ENCODE results near the gene TRAIP. TPM values are rescaled to one million over a fixed set of nuclear protein-coding genes. Genes with fewer than 3 reads are reported as not detected.
"Not testable (repeated sequence)": the region's sequence is repeated elsewhere in the genome, so short reads cannot be mapped to it uniquely, and the experiment has no call there.

TRAIP gene
- polyA plus RNA-seq, 3 donors = 8.4 to 9.8 (median 8.8) TPM

DNA sequence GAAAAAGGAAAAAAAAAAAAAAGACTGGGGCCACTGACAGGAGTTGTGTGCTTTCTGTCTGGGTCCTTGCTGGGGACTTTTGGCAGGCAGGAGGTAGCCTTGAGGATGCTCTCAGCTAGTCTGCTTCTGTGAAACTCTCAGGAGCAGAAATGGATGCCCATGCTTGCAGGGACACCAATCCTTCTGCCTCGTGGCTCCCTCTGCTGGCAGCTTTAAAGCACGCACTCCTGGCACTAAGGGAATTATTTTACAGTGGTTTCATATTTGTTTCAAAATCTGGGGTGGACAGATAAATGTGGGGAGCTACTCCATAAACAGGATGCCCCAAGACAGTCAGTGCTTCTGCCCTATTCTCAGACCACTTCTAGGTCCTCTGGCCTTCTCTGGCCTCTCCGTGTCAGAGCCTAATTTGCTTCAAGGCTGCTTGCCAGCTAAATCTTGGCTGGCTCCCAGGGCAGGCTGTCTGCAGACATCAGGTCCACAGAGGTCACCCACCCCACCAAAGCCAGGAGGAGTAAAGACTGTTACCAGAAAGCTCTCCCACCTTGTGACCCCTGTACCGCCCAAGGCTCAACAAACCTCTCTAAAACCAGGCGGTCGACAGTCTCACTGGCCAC lies 17.1 kb downstream of the TRAIP start:
- peak; percentile 48 to 65 (median 62) for DNase-seq (ENCODE audit: low read depth in 3 of 3, low spot score in 2 of 3)

DNA sequence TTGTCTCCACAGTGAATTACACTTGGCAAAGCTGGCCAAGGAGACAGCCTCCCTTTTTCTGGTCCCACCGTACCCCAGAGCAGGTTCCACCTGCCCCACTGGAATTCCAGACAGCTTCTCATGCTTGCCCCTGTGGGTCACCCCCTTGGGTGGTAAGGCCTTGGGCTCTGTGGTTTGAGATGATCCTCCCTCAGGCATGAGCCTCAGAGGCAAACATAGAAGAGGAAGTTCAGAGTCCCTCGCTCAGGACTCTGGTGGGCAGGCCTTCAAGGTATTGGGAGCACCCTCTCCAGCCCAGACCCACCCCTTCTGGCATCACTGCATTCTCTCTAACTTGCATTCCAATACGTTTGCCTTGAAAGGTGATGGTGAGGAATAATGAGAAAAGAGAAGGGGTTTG lies 25.0 kb downstream of the TRAIP start:
- DNase-seq (ENCODE audit: low read depth in 3 of 3, low spot score in 2 of 3) = no peak

DNA sequence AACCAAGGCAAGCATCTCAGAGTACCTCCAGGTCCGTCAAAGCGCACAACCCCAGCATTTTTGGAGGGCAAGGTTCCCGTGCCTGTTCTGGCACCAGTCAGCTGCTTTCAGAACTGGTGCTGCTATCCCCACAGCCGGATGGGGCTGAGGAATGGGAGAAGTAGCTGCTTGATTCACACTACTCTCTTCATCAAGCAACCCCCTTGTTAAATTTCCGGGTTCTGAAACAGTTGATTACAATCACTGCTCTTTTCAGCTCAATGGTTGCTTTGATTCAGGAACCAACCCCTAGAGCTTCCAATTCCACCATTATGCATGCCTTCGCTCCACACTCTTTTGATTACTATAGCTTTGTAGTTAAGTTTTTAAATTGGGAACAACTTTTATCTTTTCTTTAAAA lies 30.3 kb downstream of the TRAIP start:
- DNase-seq (ENCODE audit: low read depth in 3 of 3, low spot score in 2 of 3) = no peak

DNA sequence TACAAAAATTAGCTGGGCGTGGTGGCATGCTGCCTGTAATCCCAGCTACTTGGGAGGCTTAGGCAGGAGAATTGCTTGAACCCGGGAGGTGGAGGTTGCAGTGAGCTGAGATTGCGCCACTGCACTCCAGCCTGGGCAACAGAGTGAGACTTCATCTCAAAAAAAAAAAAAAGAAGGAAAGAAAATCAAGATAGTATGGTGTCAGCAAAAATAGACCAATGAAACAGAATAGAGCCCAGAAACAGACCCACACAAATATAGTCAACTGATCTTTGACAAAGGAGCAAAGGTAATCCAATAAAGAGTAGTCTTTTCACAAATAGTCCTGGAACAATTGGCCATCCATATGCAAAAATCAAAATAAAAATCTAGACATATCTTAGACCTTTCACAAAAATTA lies 33.2 kb downstream of the TRAIP start:
- DNase-seq (ENCODE audit: low read depth in 3 of 3, low spot score in 2 of 3) = not testable (repeated sequence)

DNA sequence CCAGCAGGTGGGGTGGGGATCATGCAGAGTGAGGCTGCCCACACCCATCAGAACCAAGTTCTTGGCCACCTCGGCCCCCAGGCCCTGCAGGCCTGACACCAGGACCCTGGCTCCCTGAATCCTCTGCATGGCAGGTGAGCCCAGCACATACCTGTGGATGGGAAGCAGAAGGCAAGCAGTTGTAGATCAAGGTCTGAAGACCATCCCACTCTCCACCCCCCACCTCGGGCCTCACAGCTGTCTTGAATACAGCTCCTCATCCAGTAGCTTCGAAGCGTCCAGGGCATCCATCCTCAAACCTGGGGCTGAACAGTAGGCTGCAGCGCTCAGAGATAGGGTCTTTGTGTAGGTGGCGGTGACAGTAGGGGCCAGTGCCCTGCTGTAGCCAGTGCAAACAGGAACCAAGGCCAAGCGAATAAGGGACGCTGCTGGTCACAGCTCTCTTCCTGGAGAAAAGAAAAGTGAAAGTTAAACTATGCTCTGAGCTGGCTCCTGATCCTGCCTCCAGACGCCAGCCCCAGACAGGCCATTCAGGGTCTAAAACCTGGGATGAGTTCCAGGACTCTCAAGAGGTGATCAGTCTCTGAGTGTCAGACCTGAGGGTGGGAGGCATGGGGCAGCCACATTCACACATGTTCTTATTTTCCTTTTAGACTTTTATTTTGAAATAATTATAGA lies 42.7 kb downstream of the TRAIP start, which contains the start of gene UBA7:
TSS of gene UBA7 (minus strand) at position 457 of the 678 bp plus-strand sequence. CDS start at position 291, 166 bp downstream.
- DNase-seq (ENCODE audit: low read depth in 3 of 3, low spot score in 2 of 3) = no peak

DNA sequence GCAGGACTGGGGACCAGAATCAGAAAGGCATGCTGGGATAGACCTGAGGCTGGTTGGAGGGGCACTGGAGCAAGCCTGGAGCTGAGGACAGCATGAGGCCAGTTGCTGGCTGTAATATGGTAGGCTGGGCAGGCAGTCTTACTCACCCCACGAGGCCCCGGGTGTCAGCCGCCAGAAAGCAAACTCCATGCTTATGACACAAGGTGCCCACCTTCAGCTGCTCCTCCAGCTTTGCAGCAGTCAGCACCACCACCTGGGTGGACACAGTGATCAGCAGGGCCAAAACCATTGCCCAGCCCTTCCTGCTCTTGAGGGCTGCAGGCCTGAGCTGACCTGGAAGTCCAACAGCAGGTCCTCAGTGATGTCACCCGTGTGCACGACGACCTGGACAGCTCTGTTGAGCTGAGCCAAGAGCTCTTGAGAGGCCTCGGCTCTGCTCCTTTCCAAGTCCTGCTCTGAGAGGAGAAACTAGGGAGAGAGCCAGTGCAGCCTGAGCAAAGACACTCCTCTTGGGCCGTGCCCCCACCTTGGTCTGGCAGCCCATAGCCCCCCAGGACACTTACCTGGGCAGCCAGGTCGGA lies 43.4 kb downstream of the TRAIP start:
- no peak for DNase-seq (ENCODE audit: low read depth in 3 of 3, low spot score in 2 of 3)

DNA sequence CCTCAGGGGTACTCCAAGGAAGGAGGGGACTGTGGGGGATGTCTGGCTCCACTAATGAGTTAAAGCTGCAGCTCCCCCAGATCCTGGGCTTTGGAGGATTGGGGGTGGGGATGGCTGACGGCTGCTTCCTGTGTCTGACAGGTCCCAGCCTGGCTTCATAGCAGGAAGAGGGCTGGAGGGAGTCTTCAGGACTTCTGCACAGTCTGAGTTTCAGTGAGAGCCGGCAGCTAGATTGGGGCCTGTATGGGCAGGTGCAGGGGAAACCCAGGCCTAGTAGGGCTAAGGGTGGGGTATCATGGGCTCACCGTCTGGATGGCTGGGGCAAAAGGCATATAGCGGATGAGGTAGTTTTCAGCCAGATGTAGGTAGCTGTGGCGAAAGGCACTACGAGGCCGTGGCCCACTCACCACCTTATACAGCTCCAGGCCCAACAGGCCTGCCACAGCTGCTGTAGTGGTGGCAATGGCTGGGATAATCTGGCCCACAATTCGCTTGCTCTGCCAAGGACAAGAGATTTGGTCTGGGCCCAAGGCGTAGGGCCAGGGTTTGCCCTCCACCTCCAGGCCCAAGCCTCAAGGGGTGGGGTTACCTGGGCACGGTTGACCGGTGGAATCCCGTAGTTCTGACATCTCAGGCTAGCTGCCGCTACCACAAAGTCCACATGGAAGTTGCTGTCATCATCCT lies 48.8 kb downstream of the TRAIP start:
- DNase-seq (ENCODE audit: low read depth in 3 of 3, low spot score in 2 of 3) = peak in 1 of 3 donors; percentile 45

DNA sequence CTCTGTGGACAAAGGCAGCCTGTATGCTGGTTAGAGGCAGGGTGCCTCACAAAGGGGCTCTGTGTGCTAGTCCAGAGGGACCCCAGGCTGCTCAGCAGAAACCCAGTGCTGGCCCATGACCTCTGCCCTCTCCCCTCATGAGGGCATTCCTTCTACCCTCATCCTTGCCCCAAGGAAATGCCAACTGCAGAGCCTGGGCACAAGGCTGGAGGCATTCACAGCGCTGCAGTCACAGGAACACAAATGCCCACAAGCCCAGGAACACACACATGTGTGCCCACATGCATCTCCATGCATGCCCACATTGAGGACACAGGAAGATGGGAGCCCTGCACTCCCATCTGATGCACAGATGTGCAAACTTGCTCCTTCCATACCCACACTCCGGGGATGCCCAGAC lies 49.5 kb downstream of the TRAIP start:
- no peak for DNase-seq (ENCODE audit: low read depth in 3 of 3, low spot score in 2 of 3)

DNA sequence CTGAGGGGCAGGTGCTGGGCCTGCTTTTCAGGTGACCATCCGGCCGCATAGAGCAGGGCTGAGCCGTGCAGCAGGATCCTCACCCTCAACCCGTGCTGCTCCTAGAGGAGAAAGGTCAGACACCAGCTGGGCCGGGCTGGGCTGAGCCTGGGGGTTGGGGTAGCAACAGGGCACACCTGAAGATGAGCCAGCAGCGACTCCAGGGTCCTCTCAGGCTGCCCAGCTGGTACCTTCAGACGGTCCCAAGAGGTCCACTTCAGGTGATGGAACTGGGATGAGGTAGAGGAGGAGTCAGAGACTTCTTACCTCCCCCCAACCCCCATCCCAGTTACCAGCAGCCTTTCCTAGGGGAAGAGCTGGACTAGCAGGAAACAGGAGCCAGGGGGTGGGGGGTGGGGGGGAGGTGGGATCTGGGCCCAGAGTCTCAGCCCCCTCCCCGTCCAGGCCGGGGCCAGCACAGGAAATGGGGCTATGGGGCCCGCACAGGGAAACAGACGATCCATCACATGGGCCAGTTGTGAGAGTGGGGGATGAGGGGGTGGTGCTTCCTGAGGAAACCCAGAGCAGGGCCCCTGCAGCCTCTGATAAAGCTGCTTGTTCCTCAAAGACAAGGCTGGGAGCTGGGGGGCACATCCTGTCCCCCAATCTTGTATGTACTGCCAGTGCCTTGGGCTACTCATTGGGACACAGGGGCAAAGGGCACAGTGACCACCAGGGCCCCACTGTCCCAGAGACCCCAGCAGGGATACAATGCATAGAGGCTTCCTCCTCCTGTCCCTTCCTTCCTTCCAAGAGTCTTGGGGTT lies 50.3 kb downstream of the TRAIP start:
- peak in 2 of 3 donors; percentile 74 to 77 for DNase-seq (ENCODE audit: low read depth in 3 of 3, low spot score in 2 of 3)

DNA sequence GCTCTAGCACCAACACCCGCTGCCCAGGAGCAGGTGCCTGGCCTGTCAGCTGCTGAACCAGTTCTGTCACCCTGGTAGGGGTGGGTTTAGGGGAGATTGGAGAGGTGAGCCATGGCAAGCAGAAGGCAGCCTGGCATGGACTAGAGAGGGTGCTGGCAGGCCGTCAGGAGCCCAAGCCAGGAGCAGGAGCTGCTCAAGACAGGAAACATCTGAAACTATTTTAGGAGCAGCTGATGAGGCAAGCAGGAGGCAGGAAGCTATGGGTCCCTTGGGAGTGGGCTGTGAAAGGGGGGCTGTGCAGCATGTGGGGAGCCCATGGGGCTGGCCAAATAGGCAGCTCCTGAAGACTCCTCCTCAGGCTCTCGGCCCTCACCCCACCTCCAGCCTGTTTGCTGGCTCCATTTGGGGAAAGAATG lies 51.0 kb downstream of the TRAIP start:
- DNase-seq (ENCODE audit: low read depth in 3 of 3, low spot score in 2 of 3) = peak in 2 of 3 donors; percentile 65 to 75

DNA sequence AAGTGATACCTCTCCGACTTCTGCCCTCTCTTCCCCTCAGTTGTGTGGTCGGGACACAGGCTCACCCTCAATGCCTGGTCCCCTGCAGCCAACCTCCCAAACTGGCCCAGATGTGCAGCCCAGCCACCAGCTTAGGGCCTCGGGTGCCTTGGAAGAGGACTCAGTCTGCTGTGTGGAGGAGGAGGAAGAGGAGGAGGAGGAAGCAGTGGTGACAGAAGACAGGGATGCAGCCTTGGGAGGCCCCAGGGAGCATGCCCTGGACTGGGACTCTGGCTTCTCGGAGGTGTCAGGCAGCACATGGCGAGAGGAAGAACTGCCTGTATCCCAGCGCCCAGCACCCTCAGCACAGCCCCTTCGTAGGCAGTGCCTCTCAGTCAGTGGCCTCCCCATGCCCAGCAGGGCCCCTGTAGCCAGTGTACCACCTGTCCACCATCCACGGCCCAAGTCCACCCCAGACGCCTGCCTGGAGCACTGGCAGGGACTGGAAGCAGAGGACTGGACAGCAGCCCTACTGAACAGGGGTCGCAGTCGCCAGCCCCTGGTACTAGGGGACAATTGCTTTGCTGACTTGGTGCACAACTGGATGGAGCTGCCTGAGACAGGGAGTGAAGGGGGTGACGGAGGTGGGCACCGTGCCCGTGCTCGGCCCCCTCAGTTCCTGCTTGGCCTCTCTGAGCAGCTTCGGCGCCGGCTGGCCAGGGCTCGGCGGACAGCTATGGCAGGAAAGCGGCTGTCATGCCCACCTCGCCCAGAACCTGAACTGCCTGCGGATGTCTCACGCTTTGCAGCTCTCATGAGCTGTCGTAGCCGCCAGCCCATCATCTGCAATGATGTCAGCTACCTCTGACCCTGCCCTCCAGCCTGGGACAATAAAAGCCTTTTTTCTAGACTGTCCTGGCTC lies 52.0 kb downstream of the TRAIP start:
- no peak for DNase-seq (ENCODE audit: low read depth in 3 of 3, low spot score in 2 of 3)

DNA sequence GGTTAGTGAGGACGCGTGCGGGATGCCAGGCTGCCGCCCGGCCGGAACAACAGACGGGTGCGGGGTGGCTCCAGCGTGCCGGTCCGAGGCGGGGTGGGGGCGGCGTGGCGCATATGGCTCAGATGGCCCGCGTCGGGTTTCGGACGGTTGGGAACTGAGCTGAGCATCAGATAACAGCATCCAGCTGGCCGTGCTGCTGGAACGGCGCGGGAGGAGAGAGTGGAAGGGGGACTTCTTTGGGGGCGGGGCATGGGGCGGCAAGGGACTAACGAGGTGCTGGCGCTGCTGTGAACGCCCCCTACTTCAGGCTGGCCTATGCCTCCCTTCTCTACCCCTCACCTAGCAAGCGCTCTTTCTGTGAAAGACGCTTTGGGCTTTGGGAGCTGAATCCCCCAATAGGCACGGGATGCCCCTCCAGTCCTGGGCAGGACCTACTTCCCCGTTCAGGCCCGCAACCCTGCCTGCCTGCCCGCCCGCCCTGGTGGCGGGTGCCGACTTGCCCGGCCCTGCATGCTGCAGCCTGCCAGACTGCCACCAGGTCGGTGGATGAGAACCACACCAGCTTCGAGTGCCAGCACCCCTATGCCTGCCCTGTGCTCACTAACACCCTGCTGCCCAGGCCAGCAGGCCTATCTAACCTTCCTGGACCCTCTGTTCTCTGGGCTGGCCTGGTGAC lies 52.8 kb downstream of the TRAIP start:
- DNase-seq (ENCODE audit: low read depth in 3 of 3, low spot score in 2 of 3) = peak in 1 of 3 donors; percentile 52

DNA sequence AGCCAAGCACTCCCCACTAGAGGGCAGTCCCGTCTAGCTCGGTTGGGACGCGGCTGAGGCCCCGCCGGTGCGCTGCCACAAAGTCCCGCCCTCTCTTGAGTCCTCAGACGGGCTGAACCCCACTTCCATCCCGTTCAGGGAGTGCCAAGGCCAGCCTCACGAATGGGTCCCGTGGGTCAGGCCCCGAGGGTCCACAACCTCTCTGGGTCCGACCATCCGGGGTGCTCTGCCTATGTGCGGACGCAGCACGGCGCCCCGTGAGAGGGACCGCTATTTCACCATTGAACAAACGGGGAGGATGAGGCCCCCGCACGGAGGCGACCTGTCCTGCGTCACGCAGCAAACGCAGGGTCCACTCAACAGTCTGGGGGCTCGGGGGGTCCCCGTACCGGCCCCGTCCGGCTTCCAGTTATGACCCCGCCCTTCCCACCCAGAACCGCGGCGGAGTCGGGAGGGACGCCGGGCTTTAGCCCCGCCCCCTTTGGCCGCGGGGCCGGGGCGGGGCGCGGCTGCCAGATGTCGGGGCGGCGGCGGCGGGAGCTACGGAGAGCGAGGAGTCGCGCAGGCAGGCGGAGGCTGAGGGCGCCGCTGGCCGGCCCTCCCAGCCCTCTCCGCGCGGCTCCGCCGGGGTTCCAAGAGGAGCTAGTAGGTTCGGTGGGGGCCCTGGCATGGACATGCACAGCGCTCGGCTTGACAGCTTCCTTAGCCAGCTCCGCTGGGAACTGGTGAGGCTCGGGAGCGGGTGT lies 53.5 kb downstream of the TRAIP start, which contains the start of gene INKA1:
TSS of gene INKA1 (plus strand) at position 543 of the 746 bp plus-strand sequence. CDS start at position 675, 132 bp downstream.
- DNase-seq (ENCODE audit: low read depth in 3 of 3, low spot score in 2 of 3) = peak in 2 of 3 donors; percentile 77 to 83

DNA sequence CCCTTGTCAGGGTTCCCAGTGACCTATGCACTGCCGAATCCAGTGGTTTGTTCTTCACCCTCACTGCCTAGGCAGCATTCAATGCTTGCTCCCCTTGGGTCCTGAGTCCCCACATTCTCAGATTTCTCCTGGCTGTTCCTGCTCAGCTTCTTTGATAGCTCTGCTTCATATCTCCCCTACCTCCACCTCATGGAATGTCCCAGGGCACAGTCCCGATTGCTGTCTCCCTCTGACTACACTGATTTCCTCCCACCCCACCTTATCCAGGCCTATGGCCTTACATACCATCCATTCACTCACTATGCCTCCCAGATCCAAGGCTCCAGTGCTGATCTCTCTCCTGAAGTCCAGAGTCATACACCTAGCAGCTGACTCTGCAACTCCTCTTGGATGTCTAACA lies 55.2 kb downstream of the TRAIP start:
- DNase-seq (ENCODE audit: low read depth in 3 of 3, low spot score in 2 of 3) = no peak

DNA sequence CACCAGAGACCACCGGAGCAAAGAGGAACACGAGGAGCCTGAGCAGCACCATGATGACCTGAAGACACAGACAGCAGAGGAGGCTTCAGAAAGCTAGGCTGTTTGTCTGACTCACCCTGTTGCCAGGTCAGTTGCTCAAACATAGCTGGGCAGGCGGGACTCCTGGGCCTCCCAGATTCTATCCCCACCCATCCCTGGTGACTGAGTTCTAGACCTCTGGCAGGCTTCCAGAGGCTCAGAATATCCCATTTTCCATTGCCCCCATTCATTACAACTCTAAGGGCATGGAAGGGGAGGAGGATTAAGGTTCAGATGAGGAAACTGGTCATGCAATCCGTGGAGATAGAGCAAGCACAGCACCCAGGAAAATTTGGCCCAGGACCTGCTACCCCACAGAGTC lies 56.6 kb downstream of the TRAIP start, which contains the start of gene CDHR4:
TSS of gene CDHR4 (minus strand) at position 113 of the 400 bp plus-strand sequence. CDS start at position 52, 61 bp downstream.
- DNase-seq (ENCODE audit: low read depth in 3 of 3, low spot score in 2 of 3) = no peak

DNA sequence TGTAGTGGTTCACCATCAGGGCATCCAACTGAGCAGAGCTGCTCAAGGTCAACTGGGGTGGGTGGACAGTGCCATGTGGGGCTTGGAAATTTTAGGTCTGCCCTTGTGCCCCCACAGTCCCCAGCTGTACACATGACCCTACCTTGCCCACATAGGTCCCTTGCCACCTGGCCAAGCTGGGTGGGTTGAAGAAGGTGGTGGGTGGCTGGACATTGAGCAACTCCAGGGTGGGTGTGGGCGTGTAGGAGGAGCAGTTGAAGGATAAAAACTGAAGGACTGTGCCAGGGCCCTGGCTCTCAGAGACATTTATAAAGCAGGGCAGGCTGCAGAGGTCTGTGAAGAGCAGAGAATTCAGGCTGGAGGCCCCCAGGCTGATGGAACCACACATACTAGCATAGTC lies 57.3 kb downstream of the TRAIP start:
- DNase-seq (ENCODE audit: low read depth in 3 of 3, low spot score in 2 of 3) = no peak

DNA sequence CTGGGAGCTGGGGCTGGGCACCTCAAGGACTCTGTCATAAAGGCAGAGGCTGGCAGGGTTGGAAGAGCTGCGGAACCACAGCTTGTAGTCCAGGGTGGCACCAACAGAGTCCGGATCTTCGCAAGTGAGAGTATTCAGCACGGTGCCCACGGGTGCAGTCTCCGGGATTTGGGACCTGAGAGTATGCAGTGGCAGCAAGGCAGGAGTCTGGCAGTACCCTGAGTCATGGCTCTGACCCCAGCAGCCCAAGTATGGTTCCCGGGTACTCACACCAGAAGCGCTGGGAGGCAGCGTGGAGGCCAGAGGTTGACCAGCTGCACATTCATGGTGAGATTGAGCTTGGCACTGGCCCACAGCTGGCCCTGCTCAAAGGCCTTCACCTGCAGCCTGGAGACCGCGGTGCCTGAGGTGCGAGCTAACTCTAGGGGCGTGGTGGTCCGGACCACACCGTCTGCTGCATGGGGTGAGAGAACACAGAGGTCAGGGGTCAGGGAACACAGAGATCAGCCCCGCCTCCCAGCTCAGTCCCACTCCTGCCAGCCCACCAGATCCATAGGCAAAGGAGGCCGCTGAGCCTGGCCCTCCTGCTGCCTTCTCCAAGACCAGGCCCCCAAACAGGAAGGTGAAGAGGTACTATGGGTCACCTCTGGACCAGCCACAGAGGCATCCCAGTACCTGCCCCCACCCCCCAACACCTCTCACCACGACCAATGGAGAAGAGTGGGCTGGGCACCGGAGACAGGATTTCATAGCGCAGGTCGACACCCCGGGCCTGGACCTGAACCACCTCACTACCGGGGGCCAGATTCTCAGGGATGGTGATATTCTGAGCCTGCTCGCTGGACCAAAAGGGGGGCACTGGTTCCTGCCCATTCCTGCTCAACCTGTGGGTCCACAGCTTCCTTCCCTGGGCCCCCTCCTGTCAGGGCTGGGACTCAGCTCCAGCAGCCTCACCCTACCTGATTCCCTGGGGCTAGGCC lies 61.1 kb downstream of the TRAIP start:
- DNase-seq (ENCODE audit: low read depth in 3 of 3, low spot score in 2 of 3) = no peak
